ENCODE measurements around the gene PFDN4.
A peak's percentile ranks its signal among the peaks of the same experiment; 100 is the strongest.

Gene PFDN4

GRCh38 chr20:54173653-54174456, 34.0 kb upstream of the PFDN4 start, which contains the start of gene CYP24A1:
CYP24A1 (minus strand) TSS chr20:54173986; CDS start chr20:54173579, 407 bp downstream.
- DNase-seq, result no peak

GRCh38 chr20:54174457-54175175, 33.3 kb upstream of the PFDN4 start:
- no peak for DNase-seq

DNA sequence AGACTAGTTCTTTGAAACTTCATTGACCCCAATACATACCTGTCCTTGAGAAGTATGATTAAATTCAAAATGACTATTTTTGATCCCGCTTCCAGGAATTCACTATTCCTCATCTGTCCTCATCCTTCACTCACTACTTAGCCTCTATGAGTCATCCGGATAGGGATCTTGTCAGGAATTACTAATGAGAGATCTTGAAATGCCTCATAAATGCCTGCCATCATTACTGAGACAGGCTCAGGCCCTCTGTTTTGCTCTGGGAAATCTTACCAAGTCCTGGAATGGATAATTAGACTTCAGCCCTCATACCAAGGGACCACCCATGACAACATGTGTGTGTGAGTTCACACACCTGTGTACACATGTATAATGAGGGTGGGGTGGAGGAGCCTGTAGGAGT, 31.3 kb upstream of the PFDN4 start:
- DNase-seq, result no peak

- no peak for DNase-seq
Measured at GRCh38 chr20:54177378-54177777, 30.5 kb upstream of the PFDN4 start.

DNA sequence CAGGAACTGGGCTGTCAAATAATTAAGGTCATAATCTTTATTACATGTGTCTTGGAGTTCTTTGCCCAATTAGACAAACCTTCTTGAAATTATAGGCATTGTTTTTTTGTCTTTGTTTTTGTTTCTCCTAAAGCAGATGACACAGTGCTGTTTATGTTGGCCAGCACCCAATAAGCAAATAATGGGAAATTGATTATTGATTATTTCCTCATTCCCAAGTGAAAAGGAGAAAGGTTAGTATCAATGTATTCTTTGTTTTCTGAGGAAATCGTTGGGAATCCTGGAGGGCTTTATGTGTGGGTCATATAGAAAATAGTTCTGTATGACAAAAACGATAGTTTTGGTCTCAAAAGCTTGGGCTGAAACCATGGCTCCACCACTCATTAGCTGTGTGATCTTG, 29.6 kb upstream of the PFDN4 start:
- DNase-seq, result no peak

- DNase-seq, result peak; percentile 32
Measured at GRCh38 chr20:54179946-54180345, 27.9 kb upstream of the PFDN4 start.

DNA sequence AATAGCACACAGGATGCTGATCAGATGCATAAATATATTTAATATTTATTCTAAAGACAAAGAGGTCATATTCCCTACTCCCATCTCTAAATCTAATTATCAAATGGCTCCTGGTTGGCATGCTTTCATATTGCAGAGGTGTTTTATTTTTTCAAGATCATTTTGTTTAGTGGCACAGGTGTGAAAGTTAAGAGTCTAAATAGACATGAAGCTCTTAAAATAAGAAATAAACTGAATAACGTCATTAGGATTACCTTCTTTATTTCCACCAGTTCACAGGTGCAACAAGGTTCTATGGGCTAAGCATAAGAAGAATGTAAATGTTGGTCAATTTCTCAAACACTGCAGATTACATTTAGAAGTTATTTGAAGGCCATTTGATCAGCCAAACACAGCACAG, 27.0 kb upstream of the PFDN4 start:
- DNase-seq, result no peak

DNA sequence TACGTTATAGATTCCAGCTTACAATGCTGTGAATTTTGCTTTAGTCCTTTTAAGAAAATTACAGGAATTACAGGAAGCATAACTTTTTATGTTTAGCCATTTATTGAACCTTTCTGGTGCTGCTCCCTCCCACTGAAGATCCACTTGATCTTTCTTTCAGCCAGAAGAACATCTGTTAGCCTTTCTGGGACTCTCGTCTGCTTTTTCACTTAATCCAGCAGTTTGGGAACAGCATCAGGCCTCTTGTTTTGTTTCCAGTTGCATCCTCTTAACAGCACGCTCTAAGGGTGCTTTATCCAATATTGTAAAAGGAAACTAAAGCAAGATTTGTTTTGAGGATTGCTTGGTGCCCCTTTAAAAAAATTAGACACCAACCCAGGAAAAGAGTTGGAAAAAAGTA, 23.8 kb upstream of the PFDN4 start:
- no peak for DNase-seq

DNA sequence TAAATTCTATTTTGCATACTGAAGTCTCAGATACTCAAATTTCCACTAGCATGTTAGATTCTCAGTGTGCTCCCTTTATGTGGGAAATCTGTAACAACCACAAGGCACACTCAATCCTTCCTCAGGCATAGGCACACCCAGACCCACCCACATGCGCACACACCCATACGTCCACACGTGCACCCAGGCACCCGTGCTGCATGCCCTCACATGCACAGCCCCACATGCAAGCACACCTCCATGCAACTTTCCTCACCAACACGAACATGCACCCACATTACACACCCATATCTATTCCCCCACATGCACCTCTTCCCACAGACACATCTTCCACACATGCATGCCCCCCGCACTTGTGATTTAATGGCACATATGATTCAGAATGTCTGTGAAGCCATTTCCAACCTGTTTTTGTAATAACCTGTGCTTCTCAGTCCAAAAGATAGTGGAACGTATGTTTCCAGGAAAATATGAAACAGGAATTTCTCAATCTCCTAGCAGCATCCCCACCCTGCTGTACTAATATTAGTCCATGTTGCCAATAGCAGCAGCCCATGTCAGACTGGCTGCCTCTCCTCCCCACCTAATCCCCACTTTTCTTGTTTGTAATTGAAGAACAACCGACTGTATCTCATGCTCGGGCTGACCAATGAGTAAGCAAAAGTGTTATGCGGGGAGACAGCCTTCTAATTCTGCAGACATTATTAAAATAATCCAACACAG, 22.8 kb upstream of the PFDN4 start:
- no peak for DNase-seq

GRCh38 chr20:54188132-54188849, 19.6 kb upstream of the PFDN4 start:
- no peak for DNase-seq

DNA sequence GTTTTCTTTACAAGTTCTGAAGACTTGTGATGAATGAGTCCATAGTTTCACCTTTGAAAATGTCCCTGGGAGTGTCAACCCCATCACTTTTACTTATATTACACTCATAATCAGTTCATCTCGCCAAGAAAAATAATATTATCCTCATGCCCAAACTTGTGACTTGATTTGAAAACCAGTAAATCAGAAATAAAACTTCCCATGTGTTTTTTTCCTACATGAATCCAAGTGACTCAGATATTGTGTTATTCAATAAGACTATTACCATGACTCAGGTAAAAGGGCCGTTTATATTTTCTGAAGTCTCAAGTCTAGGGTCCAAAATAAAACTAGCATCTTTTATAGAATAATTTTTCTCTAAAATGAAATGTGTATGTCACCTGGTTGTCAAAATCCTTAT, 18.3 kb upstream of the PFDN4 start:
- DNase-seq, result no peak

GRCh38 chr20:54190217-54190616, 17.7 kb upstream of the PFDN4 start:
- DNase-seq, result no peak

- no peak for DNase-seq
Measured at GRCh38 chr20:54193817-54194216, 14.1 kb upstream of the PFDN4 start.

DNA sequence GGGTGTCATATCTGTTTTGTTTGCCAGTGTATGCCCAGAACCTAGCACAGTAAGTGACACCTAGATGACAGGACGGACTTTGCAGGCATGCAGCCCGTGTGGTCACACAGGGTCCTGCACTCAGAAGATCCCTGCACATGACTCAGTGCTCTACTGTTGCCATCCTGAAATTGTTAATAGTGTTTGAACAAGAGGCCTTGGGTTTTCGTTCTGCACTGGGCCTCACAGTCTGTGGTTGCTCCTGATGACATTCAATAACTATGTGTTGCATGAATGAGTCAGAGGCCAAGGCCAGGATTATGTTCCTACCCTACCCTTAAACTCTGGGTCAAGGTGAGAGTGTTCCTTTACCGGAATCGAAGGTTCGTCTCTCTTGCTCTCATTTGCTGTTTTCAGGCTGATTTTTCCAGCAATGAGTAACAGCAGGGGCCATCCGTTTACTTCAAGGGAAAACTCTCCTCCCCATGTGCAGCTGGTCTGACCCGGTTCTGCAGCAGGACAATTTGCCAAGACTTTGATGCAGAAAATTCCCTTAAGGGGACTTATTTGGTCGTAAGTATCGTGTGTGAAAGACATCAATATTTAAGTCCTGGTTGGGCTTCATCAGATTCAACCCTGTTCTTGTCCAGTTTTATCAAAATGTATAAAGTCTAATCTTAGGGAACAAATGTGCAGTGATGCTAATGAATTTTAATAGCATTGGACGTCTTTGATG, 13.0 kb upstream of the PFDN4 start:
- DNase-seq, result no peak

DNA sequence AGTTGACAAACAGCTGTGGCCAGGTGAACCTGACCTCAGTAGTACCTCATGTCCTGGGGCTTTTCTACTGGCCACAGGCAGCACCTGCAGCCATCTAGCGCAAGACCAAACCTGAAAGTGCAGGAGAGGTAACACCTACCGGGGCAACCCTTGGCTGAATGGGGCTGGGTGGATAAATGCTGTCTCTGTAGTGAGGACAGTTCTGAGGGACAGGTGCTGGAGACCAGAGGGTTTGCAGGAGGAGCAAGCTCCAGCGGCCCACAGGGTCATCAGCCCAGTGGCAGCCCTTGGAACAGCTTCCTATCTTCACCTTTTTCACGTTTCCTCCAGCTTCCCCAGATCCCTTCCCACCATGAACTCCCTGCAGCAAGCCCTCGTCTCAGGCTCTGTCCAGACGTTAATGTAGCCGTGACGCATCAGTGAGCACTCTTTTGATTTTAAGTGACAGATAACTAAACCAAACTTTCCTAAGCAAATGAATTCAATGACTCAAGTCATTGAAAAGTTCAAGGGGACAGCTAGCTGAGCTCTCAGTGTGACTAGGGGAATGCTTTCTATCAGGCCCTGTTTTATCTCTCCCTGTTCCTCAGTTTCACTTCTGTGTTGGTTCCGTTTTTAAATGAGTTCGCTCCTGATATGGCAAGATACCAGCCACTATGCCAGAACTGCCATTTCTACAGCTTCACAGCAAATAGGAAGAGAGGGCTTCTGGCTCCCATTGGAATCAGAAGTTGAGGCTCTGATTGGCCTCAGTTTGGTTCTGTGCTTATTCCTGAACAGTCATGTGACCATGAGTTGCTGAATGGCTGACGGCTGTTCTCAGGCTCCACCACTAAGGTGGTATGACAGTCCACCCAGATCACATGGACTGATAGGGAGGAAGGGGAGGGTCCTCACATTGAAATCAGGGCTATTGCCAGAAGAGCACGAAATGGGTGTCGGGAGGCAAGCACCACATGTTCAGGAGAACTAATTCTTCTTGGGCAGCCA, 12.1 kb upstream of the PFDN4 start:
- DNase-seq, result no peak

DNA sequence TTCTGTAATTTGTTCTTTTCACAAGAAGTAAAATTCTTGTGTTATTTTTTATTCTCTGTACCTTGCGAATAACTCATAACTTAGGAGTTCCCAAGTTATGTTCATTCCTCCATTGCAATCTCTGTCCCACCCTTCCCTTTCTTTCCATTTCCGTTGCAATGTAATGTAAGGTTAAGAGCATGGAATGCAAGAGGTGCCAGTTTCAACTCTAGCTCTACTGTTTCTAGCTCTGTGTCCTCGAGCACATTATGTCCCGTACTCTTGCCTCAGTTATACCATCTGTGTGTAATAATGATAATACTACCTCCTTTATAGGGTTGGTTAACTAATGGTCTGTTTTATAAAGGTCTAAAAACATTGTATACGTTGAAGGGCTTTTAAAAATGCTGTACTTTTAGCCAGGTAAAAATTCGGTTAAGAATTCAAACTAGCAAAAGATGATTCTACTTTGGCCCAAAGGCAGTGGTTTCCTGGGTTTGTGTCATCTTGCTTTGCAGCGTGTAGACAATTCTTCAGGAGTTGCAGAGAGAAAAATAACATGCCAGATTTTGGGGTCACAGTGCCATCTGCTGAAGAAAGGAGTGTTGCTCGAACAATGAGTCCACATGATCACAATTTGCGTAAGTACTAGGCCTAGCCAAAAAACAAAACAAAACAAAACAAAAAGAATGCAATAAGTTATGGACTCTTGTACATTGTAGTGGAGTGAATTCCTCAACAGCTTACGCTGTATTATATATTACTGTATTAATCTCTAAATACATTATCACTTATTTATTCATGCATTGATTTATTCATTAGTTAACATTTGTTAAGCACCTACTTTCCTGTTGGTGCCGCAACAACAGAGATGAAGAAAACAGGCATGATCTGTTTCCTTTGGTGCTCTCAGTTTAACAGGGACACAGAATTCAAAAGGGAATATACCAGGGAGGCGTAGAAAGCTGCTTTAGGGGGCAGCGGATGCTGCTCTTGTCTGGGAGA, 10.0 kb upstream of the PFDN4 start:
- DNase-seq, result peak; percentile 22

GRCh38 chr20:54199283-54199682, 8.6 kb upstream of the PFDN4 start:
- no peak for DNase-seq

DNA sequence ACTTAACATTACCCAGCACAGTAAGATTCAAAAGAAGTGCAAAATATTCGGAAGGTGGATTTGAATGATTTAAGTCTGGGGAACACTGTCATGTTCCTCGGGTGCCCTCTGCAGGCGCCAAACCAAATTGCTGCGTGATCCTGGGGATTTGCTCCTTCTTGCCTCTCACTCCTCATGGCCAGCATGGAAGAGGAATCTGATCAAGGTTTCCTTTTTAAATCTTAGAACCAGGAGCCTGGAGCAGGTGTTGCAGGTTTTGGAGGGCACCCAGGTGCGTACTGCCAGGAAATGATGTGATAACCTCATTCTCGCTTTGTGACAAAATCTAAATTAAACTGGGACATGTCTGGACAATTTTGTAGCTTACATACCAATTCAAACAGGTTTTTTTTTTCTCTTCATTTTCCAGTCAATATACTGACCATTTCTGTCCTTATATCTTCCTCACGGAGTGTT, 8.1 kb upstream of the PFDN4 start:
- DNase-seq, result peak; percentile 41

- no peak for DNase-seq
Measured at GRCh38 chr20:54200487-54201267, 7.2 kb upstream of the PFDN4 start.

All from NCI-H1105 treated with DMSO at 0.1 percent for 48 hours (cell line).